Common myeloid progenitor, CD34-positive (primary cell): ENCODE data around the gene PON1.

ENCODE experiments used
- CTCF ChIA-PET: fragments of 350-600 bp; sonication (Branson Sonifier 250); formaldehyde crosslinking; loops from one replicate; lab custom pipeline; 2021; ENCODE audit warnings: antibody characterized with exemption; lab: Charles Lee
- POLR2A ChIA-PET: fragments of 350-600 bp; sonication (Branson Sonifier 250); formaldehyde crosslinking; loops from one replicate; lab custom pipeline; 2021; ENCODE audit warnings: antibody characterized with exemption; lab: Charles Lee
- DNase-seq, 3 donors: peaks; one replicate each; pipeline versions ENCODE4 v3.0.0 to v3.0.0-alpha.2; 2013
- H3K27ac ChIP-seq, 2 experiments: 1 replicate in 1 of 2; 2 replicates in 1 of 2; pipeline ENCODE4 v1.7.0; 2013; ENCODE audit warnings: inconsistent platforms in 2 of 2, low read length in 2 of 2, mild to moderate bottlenecking in 2 of 2, low read depth in 1 of 2, moderate library complexity in 1 of 2; ENCODE audit not compliant: severe bottlenecking in 2 of 2, insufficient read depth in 1 of 2, poor library complexity in 1 of 2
- H3K27me3 ChIP-seq, 5 experiments: replicated peaks in 2 of 5; 1 replicate in 3 of 5; 2 replicates in 2 of 5; pipeline versions ENCODE4 v1.6.1 to v1.7.0; 2013; ENCODE audit warnings: low read length in 4 of 5, mild to moderate bottlenecking in 2 of 5, moderate library complexity in 2 of 5, inconsistent platforms in 1 of 5; ENCODE audit not compliant: insufficient read depth in 5 of 5, control insufficient read depth in 4 of 5
- H3K36me3 ChIP-seq, 4 experiments: 1 replicate in 2 of 4; 2 replicates in 2 of 4; pipeline versions ENCODE4 v1.6.1 to v1.7.0; 2013; ENCODE audit warnings: low read length in 3 of 4, control low read depth in 1 of 4, mild to moderate bottlenecking in 1 of 4; ENCODE audit not compliant: control insufficient read depth in 4 of 4, insufficient read depth in 4 of 4
- H3K4me1 ChIP-seq, 4 experiments: 1 replicate in 3 of 4; 2 replicates in 1 of 4; pipeline versions ENCODE4 v1.6.1 to v1.7.1; 2013; ENCODE audit warnings: low read length in 3 of 4, mild to moderate bottlenecking in 3 of 4, control low read depth in 1 of 4, inconsistent platforms in 1 of 4, moderate library complexity in 1 of 4; ENCODE audit not compliant: control insufficient read depth in 4 of 4, insufficient read depth in 4 of 4; ENCODE audit errors: control extremely low read depth in 1 of 4
- H3K4me3 ChIP-seq, 7 experiments: 1 replicate in 4 of 7; 2 replicates in 3 of 7; pipeline versions ENCODE4 v1.5.1 to v1.7.0; 2013; ENCODE audit warnings: mild to moderate bottlenecking in 7 of 7, low read length in 6 of 7, moderate library complexity in 6 of 7, inconsistent platforms in 2 of 7, low read depth in 2 of 7, control low read depth in 1 of 7; ENCODE audit not compliant: insufficient read depth in 4 of 7, control insufficient read depth in 1 of 7; ENCODE audit errors: extremely low read depth in 1 of 7
- H3K9me3 ChIP-seq, 5 experiments: 1 replicate in 4 of 5; 2 replicates in 1 of 5; pipeline versions ENCODE4 v1.6.1 to v1.7.1; 2013; ENCODE audit warnings: low read length in 4 of 5, mild to moderate bottlenecking in 2 of 5, inconsistent platforms in 1 of 5, low read depth in 1 of 5, moderate library complexity in 1 of 5; ENCODE audit not compliant: control insufficient read depth in 4 of 5, insufficient read depth in 2 of 5; ENCODE audit errors: control extremely low read depth in 1 of 5
- WGBS: methylation state at CpG from one replicate; pipeline ENCODE4 v1.1.5; 2013; ENCODE audit not compliant: insufficient coverage; 5-methylcytosine and 5-hydroxymethylcytosine counted together

PON1 gene

GRCh38 chr7:95318501-95319100 is 5.7 kb downstream of the PON1 start:
- Histone ChIP-seq H3K4me1 (peaks cover 0 to 11% (median 6%) of the 10 kb centered on the region in 4 experiments), H3K27ac (no peak overlapping the region), H3K27me3 (no peaks in the 10 kb centered on the region), H3K36me3 (no peaks in the 10 kb centered on the region), H3K4me3 (peak overlapping the region in 1 of 7 experiments; percentile 19), H3K9me3 (no peaks in the 10 kb centered on the region)
- ChIA-PET CTCF (no interaction called here), POLR2A (no interaction called here)
- DNase-seq: no peak
- 100% methylated on average over 1 of the region's 8 CpGs for WGBS

- no peaks in the 10 kb centered on the region for H3K9me3 ChIP-seq
These were observed 6.4 kb downstream of the PON1 start for GRCh38 chr7:95317966-95318365.

GRCh38 chr7:95317546-95317945 is 6.8 kb downstream of the PON1 start:
- 100% methylated on average over 2 of the region's 2 CpGs for WGBS
- H3K4me3 ChIP-seq: no peak overlapping the region
- H3K27me3 ChIP-seq: no peaks in the 10 kb centered on the region
- H3K36me3 ChIP-seq: no peaks in the 10 kb centered on the region
- POLR2A ChIA-PET: no interaction called here
- no peak for DNase-seq
- no peaks in the 10 kb centered on the region for H3K9me3 ChIP-seq
- H3K27ac ChIP-seq: no peak overlapping the region
- CTCF ChIA-PET: no interaction called here
- peaks cover 0 to 6% (median 4%) of the 10 kb centered on the region in 4 experiments for H3K4me1 ChIP-seq

More at GRCh38 chr7:95317966-95318365, 6.4 kb downstream of the PON1 start:
- CTCF ChIA-PET: no interaction called here
- no peak for DNase-seq
- H3K4me1 ChIP-seq: peaks cover 0 to 10% (median 6%) of the 10 kb centered on the region in 4 experiments
- H3K4me3 ChIP-seq: peak overlapping the region in 1 of 7 experiments; percentile 19
- WGBS: no CpG with 5 or more reads among the region's 3 CpGs
- H3K27ac ChIP-seq: no peak overlapping the region
- POLR2A ChIA-PET: no interaction called here
- no peaks in the 10 kb centered on the region for H3K36me3 ChIP-seq
- no peaks in the 10 kb centered on the region for H3K27me3 ChIP-seq

GRCh38 chr7:95316588-95316987 is 7.7 kb downstream of the PON1 start:
- Histone ChIP-seq H3K9me3 (no peaks in the 10 kb centered on the region), H3K4me3 (no peak overlapping the region), H3K4me1 (peaks cover 0 to 3% (median 2%) of the 10 kb centered on the region in 4 experiments), H3K27ac (no peak overlapping the region), H3K27me3 (no peaks in the 10 kb centered on the region), H3K36me3 (no peaks in the 10 kb centered on the region)
- CTCF ChIA-PET: interaction anchor here (1.2 kb wide), 1 partner anchor 127 kb away, joined by 3 read pairs; no protein-coding TSS in a partner anchor
- no peak for DNase-seq
- POLR2A ChIA-PET: no interaction called here
- 100% methylated on average over 1 of the region's 2 CpGs for WGBS

GRCh38 chr7:95312561-95312960 is 11.8 kb downstream of the PON1 start:
- WGBS: 100% methylated on average over 4 of the region's 4 CpGs
- ChIA-PET CTCF (no interaction called here), POLR2A (no interaction called here)
- no peaks in the 10 kb centered on the region for H3K27me3 ChIP-seq
- DNase-seq: no peak
- no peak overlapping the region for H3K4me3 ChIP-seq
- H3K9me3 ChIP-seq: no peaks in the 10 kb centered on the region
- no peak overlapping the region for H3K27ac ChIP-seq
- no peaks in the 10 kb centered on the region for H3K36me3 ChIP-seq
- no peaks in the 10 kb centered on the region for H3K4me1 ChIP-seq

GRCh38 chr7:95311389-95311788 is 12.9 kb downstream of the PON1 start:
- Histone ChIP-seq H3K9me3 (no peaks in the 10 kb centered on the region), H3K4me3 (no peak overlapping the region), H3K4me1 (no peaks in the 10 kb centered on the region), H3K27me3 (no peaks in the 10 kb centered on the region), H3K27ac (no peak overlapping the region), H3K36me3 (no peaks in the 10 kb centered on the region)
- no CpG with 5 or more reads among the region's 2 CpGs for WGBS
- no peak for DNase-seq
- ChIA-PET CTCF (no interaction called here), POLR2A (no interaction called here)

GRCh38 chr7:95309951-95310350 is 14.4 kb downstream of the PON1 start:
- ChIA-PET CTCF (no interaction called here), POLR2A (interaction anchor here (0.6 kb wide), 1 partner anchor 56 kb away, joined by 3 read pairs; no protein-coding TSS in a partner anchor)
- no peak overlapping the region for H3K4me3 ChIP-seq
- no peaks in the 10 kb centered on the region for H3K9me3 ChIP-seq
- no peak overlapping the region for H3K27ac ChIP-seq
- H3K36me3 ChIP-seq: no peaks in the 10 kb centered on the region
- no peak for DNase-seq
- WGBS: 100% methylated on average over 1 of the region's 2 CpGs
- H3K27me3 ChIP-seq: no peaks in the 10 kb centered on the region
- no peaks in the 10 kb centered on the region for H3K4me1 ChIP-seq
